Peyer's patch (tissue), 4 donors: Measurements from ENCODE around the gene PLCXD1. TPM values are rescaled to one million over a fixed set of nuclear protein-coding genes. Genes with fewer than 3 reads are reported as not detected.

ENCODE experiments used
- DNase-seq, 3 donors: peaks; one replicate each; pipeline ENCODE4 v3.0.0-alpha.2; 2017 to 2019
- H3K27ac ChIP-seq, 4 donors: fragments of 200-600 bp; sonication (generic); one replicate each; pipeline ENCODE4 v1.5.1; 2016 to 2019
- H3K27me3 ChIP-seq, 2 donors: fragments of 200-600 bp; sonication (generic); one replicate each; pipeline ENCODE4 v1.5.1; 2019
- H3K36me3 ChIP-seq, 3 donors: fragments of 200-600 bp; sonication (generic); one replicate each; pipeline ENCODE4 v1.5.1; 2016 to 2019
- H3K4me1 ChIP-seq, 4 donors: fragments of 200-600 bp; sonication (generic); one replicate each; pipeline ENCODE4 v1.5.1; 2016 to 2019
- H3K4me3 ChIP-seq, 4 donors: fragments of 200-600 bp; sonication (generic); 1 replicate in 3 of 4; 2 replicates in 1 of 4; pipeline ENCODE4 v1.5.1; 2016 to 2019; ENCODE audit warnings: mild to moderate bottlenecking in 1 of 4
- H3K9me3 ChIP-seq, 4 donors: fragments of 200-600 bp; sonication (generic); one replicate each; pipeline ENCODE4 v1.5.1; 2016 to 2019; ENCODE audit warnings: mild to moderate bottlenecking in 1 of 4
- CTCF ChIP-seq, 6 experiments: fragments of 450-650 bp in 4 of 6; fragments of 200-600 bp in 2 of 6; sonication (generic) in 1 of 6; IDR thresholded peaks; one replicate each; pipeline ENCODE4 v1.5.1; 2017 to 2019; ENCODE audit warnings: antibody characterized with exemption in 6 of 6, mild to moderate bottlenecking in 3 of 6, moderate library complexity in 1 of 6
- POLR2A ChIP-seq, 2 donors: fragments of 450-650 bp; IDR thresholded peaks; one replicate each; pipeline ENCODE4 v1.5.1; 2017; ENCODE audit warnings: antibody characterized with exemption in 2 of 2, mild to moderate bottlenecking in 2 of 2, moderate library complexity in 2 of 2
- total RNA-seq, 4 donors: library from RNA; depleted of rRNA; stranded (reverse); fragments of >200 nt; gene quantifications; one replicate each; pipeline ENCODE4 v1.1.0, GENCODE V29; 2016

The PLCXD1 gene
- total RNA-seq, 4 donors from 2014 or later = 12.7 to 73.4 (median 18.9) TPM

GRCh38 chrX:316351-317325, 35.5 kb downstream of the PLCXD1 start:
- H3K27ac ChIP-seq = peak overlapping the region in 1 of 4 donors; percentile 98
- DNase-seq = no peak
- peaks cover 0 to 15% (median 9%) of the 10 kb centered on the region in 4 donors for H3K4me1 ChIP-seq
- no peaks in the 10 kb centered on the region for H3K27me3 ChIP-seq
- H3K9me3 ChIP-seq = no peaks in the 10 kb centered on the region
- H3K4me3 ChIP-seq = no peak overlapping the region
- peaks cover 0 to 45% (median 0%) of the 10 kb centered on the region in 3 donors for H3K36me3 ChIP-seq
- TF ChIP-seq CTCF (IDR thresholded peaks at IDR 0.05) (no peak), POLR2A (IDR thresholded peaks at IDR 0.05) (no peak)

GRCh38 chrX:317424-318067, 36.4 kb downstream of the PLCXD1 start:
- Histone ChIP-seq H3K36me3 (peaks cover 0 to 36% (median 0%) of the 10 kb centered on the region in 3 donors), H3K27me3 (no peaks in the 10 kb centered on the region), H3K27ac (peak overlapping the region; percentile 93 to 99 (median 98))

GRCh38 chrX:318068-318738, 37.0 kb downstream of the PLCXD1 start:
- Histone ChIP-seq H3K36me3 (peaks cover 0 to 29% (median 0%) of the 10 kb centered on the region in 3 donors), H3K4me3 (peak overlapping the region; percentile 87 to 94 (median 92)), H3K9me3 (no peaks in the 10 kb centered on the region), H3K4me1 (peaks cover 0 to 15% (median 9%) of the 10 kb centered on the region in 4 donors), H3K27me3 (no peaks in the 10 kb centered on the region), H3K27ac (peak overlapping the region; percentile 93 to 99 (median 98))
- no peak for TF ChIP-seq CTCF (IDR thresholded peaks at IDR 0.05)
- peak; percentile 39 to 88 for TF ChIP-seq POLR2A (IDR thresholded peaks at IDR 0.05)
- peak; percentile 98 to 99 (median 99) for DNase-seq

More at GRCh38 chrX:317424-318067, 36.4 kb downstream of the PLCXD1 start:
- Histone ChIP-seq H3K9me3 (no peaks in the 10 kb centered on the region), H3K4me1 (peaks cover 0 to 15% (median 9%) of the 10 kb centered on the region in 4 donors), H3K4me3 (peak overlapping the region; percentile 87 to 94 (median 92))
- DNase-seq = no peak
- TF ChIP-seq POLR2A (IDR thresholded peaks at IDR 0.05) (no peak), CTCF (IDR thresholded peaks at IDR 0.05) (no peak)

GRCh38 chrX:318739-319578, 37.8 kb downstream of the PLCXD1 start, which contains the start of gene GTPBP6:
TSS of gene GTPBP6 (minus strand) at chrX:318796. CDS start at chrX:318787, 9 bp downstream.
- H3K36me3 ChIP-seq = peaks cover 0 to 22% (median 0%) of the 10 kb centered on the region in 3 donors
- H3K4me1 ChIP-seq = peaks cover 0 to 15% (median 9%) of the 10 kb centered on the region in 4 donors

More at GRCh38 chrX:318739-319578, 37.8 kb downstream of the PLCXD1 start, which contains the start of gene GTPBP6:
- Histone ChIP-seq H3K4me3 (peak within 1 kb of the TSS; percentile 87 to 94 (median 92)), H3K9me3 (no peaks in the 10 kb centered on the region), H3K27ac (peak within 1 kb of the TSS; percentile 93 to 99 (median 98)), H3K27me3 (no peaks in the 10 kb centered on the region)
- TF ChIP-seq CTCF (IDR thresholded peaks at IDR 0.05) (peak in 2 of 6 experiments; percentile 19 to 30), POLR2A (IDR thresholded peaks at IDR 0.05) (peak; percentile 78)
- peak; percentile 99 to 100 (median 100) for DNase-seq
